GM21529 (cell line): ENCODE results near the gene TMEM266.
"Not testable (repeated sequence)": the region's sequence is repeated elsewhere in the genome, so short reads cannot be mapped to it uniquely, and the experiment has no call there.

Experiments used
- ATAC-seq: cut with Tn5 transposase; IDR thresholded peaks from one replicate; pipeline ENCODE4 v1.9.1; 2021; ENCODE audit not compliant: unreplicated experiment

TMEM266 gene

DNA sequence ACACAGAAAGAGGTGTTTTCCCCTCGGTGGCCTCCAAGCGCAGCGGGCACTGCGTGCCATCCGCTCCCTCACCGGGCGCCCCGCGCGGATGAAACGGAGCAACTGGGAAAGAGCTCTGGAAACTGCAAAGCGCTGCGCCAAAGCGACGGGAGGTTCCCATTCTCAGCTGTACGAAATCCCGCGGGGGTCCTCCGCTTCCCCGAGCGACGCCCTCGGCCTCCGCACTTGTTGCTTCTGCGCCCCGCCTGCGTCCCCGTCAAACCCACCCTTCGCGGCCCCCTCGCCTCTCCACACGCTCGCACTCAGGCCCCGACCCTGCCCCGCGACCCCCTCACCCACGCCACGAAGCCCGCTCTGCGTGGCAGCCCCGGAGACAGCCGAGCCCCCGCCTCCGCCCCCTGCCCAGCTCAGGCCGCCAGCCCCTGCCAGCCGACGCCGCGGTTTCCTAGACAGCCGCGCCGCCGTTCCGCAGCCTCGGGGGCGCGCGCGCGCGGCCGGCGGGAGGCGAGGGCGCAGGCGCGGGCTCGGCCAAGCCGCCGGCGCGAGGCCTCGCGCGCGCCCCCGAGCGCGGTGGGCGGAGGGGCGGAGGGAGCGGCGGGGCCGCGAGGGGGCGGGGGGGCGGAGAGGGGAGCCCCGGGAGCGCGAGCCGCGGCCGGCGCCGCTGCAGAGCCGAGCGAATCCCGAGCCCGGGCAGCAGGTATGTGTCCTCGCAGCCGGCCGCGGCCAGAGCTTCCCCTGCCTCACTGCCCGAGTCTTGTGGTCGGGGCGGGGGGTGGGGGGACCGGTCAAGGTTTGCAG lies at the start of gene TMEM266:
TMEM266 (plus strand) TSS at position 666 of the 798 bp plus-strand sequence. CDS start 74,279 bp downstream, outside the sequence.
- ATAC-seq: no peak

- ATAC-seq: no peak
Observed at GRCh38 chr15:76010613-76011012, 49.2 kb upstream of the TMEM266 start.

- ATAC-seq: no peak
Observed at GRCh38 chr15:76011627-76012551, 47.9 kb upstream of the TMEM266 start, which contains the start of gene NRG4. Gene NRG4 (minus strand): TSS chr15:76012424. CDS start chr15:76011230, 1,194 bp downstream.

DNA sequence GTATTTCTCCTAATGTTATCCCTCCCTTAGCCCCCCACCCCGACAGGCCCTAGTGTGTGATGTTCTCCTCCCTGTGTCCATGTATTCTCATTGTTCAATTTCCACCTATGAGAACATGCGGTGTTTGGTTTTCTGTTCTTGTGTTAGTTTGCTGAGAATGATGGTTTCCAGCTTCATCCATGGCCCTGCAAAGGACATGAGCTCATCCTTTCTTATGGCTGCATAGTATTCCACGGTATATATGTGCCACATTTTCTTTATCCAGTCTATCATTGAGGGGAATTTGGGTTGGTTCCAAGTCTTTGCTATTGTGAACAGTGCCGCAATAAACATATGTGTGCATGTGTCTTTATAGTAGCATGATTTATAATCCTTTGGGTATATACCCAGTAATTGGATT lies 46.3 kb upstream of the TMEM266 start:
- ATAC-seq: not testable (repeated sequence)

DNA sequence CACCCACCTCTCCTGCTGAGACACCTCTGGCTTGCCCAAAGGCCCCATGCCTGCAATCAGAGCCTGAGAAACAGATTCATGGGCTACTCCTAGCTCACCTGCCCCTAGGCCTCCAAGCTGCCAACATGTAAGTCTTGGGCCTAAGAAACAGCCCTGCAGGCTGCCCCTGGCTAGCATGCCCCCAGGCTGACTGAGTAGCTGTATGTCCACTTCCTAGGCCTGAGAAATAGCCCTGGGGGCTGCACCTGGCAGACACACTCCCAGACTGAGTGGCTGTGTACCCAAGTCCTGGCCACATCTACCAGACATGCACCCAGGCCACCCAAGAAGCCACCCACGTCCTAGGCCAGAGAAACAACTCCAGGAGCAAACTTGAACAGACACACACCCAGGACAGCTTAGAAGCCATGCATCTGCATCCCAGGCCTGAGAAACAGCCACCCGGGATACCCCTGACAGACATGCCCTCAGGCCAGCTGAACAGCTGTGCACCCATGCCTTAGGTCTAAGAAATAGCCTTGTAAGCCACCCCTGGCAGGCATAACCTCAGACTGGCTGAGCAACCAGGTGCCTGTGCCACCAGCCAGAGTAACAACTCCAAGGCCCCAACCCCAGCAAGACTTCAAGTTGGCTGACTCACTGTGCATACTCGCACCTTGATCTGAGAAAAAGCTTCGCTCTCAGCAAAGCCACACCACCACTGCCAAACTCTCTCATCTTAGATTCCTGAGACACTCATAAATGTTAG lies 35.6 kb upstream of the TMEM266 start:
- ATAC-seq: no peak

DNA sequence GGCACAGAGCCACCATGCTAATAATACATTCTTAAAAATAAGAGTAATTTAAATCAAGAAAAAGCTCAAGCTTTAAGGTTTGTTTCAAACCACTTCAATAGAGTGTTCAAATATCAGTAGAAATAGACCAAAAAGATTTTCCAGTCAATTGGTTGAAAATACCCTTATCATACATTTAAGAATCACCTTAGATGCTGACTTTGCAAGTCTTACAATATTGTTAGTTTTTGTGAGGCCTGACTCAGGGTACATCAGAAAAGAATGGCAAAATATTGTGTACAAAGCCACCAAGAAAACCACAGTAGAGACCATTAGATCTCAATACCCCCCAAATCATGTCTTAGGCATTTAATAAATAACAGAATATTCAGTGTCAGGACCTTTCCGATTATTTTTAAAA lies 27.7 kb upstream of the TMEM266 start:
- ATAC-seq: no peak

DNA sequence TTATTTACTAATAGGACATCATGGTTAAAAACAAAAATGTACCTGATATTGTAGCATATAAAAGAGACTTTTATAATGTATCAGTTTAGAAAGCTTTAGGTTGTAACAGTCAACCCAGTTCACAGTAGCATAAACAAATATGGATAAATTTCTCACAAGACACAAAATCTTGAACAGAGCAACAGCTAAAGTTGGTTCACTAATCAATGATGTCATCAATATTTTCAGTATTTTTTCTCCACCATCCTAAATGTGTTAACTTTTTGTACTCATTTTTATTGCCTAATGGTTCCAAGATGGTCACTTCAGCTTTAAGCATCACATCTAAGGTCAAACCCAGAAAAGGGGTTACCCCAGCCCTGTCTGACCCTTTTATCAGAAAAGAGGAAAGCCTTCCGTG lies 26.3 kb upstream of the TMEM266 start:
- ATAC-seq: no peak

GRCh38 chr15:76034111-76034510 lies 25.7 kb upstream of the TMEM266 start:
- ATAC-seq: no peak

DNA sequence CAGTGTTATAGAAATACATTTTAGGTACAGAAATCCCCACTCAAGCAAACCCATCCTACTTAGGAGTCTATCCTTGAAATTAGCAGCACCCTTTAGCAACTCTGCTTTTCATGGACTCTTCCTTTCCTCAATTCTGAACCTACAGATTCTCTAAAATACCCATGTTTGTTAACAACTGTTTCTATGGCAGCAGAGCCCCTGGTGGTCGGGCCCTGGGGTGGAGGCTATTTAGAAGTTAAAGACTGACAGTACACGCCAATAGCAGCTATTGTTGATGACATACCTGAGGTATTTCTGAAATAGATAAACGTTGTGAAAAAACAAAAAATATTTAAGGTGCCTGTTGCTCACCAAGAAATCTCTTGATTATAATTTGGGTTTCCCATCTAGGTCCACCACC lies 24.2 kb upstream of the TMEM266 start:
- ATAC-seq: no peak

DNA sequence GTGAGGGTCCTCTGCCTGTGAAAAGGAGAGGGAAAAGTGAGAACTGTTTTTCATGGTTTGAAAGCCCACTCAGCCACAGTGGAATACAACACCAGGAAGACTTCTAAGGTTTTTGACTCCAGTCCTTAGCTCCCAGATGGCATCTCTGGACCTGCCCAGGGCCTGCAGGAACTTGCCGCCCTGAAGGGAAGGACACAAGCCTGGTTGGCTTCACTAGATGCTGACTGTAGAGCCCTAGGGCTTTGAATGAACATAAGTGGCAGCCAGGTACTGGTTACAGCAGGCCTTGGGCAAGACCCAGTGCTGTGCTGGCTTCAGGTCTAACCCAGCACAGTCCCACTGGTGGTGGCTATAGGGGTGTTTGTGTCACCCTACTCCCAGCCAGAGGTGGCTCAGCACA lies 21.3 kb upstream of the TMEM266 start:
- ATAC-seq: no peak

GRCh38 chr15:76054201-76054600 lies 5.6 kb upstream of the TMEM266 start:
- ATAC-seq: not testable (repeated sequence)

DNA sequence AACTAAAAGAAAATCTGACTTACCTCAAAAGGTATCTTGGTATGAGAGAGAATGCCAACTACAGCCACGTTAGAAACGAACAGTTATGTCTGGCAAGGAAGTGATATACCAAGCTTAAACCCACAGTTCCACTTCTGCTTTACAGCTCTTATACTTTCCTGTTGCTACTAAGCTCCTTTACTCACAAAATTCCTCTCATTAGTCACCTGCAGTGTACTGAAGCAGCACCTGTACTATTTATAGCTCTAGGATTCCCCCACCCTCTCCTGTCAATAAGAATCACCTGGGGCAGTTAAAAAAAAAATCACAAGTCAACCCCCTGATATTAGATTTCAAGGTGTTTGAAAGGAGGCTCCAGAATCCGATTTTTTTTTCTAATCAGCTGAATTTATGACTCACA lies 2.9 kb upstream of the TMEM266 start:
- ATAC-seq: peak; percentile 61

DNA sequence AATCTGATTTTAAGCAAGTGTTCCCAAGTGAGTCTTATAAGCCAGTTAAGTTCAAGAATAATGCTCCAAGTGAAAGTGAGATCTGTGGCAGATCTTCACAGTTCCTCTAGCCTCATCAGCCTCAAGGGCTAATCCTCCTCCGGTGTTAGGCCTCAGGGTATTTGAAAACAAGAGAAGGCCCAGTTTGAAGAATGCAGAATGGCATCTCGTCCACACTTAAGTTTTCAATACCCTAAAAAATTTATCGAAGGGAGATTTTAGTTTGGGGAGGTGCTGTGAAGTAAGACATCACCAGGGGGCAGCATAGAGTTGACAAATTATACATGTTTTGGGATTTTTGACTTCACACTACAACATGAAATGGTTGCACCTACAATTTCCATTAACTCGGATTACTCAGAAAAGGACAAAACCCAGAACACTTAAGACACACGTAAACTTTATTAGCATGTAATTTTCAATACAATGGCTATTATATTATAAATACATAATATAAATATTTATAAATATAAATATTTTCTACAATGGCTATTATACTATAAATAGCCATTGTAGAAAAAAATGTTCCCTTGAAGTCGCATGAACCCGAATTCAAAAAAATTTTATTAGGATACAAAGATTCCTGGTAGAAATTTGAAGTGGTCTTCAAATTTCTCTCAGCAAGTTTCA lies 2.3 kb upstream of the TMEM266 start:
- ATAC-seq: peak; percentile 28

GRCh38 chr15:76058714-76059319 lies 968 bp upstream of the TMEM266 start:
- no peak for ATAC-seq

DNA sequence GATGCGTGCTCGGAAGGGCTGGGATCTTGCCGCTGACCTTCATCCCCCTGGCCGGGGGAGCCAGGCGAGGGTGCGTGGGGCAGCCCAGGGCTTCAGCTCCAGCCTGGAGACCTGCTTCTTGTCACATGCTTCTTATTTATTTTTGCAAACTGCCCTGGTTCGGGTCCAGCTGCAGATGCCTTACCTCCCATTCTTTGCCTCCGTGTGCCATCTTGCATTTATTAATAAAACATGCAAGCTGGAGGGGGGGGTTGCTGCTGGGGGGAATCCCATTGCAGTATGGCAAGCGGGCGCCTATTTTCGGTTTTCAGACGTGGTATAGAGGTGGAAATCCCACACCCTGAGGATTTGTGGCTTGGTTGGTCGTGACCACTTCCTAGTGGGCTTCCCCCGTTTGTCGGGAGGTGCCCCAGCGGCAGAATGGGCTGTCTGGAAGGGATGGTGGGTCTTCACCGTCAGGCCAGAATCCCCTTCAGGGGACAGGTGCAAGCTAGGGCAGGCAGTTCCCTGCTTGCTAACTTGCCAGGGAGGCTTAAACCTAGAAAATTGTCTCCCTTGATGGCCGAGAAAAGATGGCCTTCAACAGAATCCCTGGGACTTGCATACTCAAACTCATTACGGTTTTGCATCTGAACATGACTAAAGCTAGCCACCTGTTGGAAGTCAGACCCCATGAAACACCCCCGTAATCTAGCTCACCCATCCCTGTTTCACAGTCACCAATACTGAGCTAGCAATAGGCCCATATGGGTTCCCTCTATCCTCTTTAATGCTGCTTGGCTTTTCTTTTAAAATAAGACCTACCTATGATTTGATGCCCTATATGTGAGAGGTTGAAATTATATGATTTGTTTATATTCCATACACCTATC lies 569 bp downstream of the TMEM266 start:
- ATAC-seq: no peak

- ATAC-seq: no peak
Observed at GRCh38 chr15:76061700-76062099, 1.9 kb downstream of the TMEM266 start.

DNA sequence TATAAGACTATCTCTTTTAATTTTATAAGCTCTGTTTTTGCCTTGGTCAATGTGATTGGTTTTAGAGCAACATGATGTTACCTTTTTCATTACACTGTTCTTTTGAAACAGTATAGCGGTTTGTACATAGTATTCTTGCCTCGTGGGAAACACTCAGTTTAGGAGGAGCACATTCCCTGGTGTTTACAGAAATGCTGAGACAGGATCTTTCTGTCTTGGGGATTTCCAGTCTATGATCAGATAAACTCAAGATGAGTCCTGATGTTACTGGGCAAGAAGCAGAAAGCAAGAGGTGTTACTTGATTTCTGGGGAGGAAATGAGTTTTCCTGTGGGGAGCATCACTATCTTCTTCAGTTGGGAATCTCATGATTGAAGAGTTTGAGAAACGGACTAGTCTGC lies 2.5 kb downstream of the TMEM266 start:
- ATAC-seq: no peak

DNA sequence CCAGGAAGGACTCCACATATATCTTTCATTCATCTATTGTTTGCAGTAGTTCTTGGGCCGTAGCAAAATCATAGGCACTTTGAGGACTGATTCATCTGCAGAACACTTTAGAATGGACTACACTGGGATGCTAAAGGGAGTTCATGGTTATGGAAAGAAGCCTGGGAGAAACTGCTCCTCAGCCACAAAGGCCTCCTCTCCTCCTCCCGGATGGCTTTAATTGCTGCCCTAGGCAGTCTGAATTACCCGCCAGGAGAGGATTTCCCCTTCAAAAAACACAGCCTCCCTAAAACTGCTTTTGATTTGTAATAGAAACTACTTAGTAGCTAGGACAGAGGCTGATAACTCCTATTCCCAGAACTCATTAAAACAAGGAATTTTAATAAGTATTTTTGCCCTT lies 4.6 kb downstream of the TMEM266 start:
- ATAC-seq: no peak

DNA sequence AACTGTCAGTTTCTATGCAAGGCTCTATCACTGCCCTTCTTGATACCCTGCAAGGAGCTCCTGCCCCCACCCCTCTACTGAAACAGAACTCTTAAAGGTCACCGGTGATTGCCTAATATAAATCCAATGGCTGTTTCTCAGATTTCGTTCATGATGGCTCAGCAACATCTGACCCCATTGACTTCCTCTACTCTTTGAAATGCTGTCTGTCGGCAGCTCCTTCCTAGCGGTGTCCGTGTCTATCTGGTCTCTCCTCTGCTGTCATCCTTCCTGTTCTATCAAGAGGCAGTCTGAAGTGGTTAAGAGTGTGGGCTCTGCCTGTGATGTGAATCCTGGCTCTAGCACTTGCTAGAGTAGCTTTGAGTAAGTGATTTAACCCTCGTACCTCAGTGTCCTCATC lies 5.5 kb downstream of the TMEM266 start:
- no peak for ATAC-seq
